ENCODE results near the gene CLCF1.

Gene CLCF1

GRCh38 chr11:67395555-67396258 lies 22.3 kb upstream of the CLCF1 start:
- DNase-seq (ENCODE audit: low read depth), result no peak

- DNase-seq (ENCODE audit: low read depth), result no peak
Observed at GRCh38 chr11:67393990-67394389, 20.6 kb upstream of the CLCF1 start.

DNA sequence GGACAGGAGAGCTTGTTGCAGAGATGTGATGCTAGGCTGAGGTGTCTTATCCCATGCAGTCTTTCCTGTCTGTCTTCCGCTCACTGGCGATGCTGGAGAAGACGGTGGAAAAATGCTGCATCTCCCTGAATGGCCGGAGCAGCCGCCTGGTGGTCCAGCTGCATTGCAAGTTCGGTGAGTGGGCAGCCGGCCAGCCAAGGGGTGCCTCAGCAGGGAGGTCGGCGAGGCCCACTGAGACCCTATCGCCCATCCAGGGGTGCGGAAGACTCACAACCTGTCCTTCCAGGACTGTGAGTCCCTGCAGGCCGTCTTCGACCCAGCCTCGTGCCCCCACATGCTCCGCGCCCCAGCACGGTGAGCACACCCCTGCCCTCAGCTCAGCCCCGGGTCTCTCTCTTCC lies 20.0 kb upstream of the CLCF1 start:
- no peak for DNase-seq (ENCODE audit: low read depth)

- no peak for DNase-seq (ENCODE audit: low read depth)
Observed at GRCh38 chr11:67392183-67392715, 18.9 kb upstream of the CLCF1 start.

DNA sequence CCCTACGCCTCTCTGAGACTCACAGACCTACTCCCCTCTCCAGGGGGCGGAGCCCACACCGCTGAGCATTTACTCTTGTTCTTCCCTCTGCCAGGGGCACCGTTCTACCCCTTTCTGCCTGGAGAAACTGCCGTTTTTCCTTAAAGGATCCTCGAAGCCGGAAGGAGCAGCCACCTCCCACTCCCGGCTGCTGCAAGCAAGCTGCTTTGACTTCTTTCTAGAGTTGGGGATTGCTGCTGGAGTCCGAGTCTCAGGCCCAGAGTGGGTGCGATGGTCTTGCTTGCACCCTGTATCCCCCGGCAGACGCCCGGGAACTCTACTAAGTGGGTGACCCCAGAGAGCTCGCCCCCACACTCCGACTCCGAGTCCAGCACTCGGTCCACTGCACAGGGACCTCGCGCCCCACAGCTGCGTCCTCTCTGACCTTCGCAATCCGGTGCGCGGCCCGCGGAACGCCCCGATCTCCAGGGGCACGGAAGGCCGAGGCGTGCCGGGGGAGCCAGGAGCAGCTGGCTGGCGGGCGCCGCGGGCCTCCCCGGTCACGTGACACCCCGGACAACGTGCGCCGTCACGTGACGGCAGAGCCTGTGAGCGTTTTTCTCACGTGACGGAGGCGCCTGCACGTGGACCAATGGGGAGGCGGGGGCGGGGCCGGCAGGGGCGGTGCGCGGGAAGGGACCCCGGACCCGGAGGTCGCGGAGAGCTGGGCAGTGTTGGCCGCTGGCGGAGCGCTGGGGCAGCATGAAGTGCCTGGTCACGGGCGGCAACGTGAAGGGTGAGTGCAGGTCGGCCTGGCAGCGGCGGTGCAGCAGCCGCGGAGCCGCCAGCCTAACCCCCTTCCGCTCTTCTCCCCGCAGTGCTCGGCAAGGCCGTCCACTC lies 18.1 kb upstream of the CLCF1 start, which contains the start of gene RAD9A:
TSS of gene RAD9A (plus strand) at position 683 of the 879 bp plus-strand sequence. CDS start at position 742, 59 bp downstream.
- peak; percentile 92 for DNase-seq (ENCODE audit: low read depth)

DNA sequence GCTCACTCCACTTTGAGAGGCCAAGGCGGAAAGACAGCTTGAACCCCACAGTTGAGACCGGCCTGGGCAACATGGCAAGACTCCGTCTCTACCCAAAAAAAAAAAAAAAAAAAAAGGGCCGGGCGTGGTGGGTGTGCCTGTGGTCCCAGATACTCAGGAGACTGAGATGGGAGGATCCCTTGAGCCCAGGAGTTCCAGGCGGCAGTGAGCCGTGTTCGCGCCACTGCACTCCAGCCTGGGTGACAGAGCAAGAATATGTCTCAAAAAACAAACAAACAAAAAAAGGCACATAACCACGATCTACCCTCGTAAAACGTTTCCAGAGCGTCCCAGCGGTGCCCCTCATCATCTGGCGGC lies 17.5 kb upstream of the CLCF1 start:
- no peak for DNase-seq (ENCODE audit: low read depth)

DNA sequence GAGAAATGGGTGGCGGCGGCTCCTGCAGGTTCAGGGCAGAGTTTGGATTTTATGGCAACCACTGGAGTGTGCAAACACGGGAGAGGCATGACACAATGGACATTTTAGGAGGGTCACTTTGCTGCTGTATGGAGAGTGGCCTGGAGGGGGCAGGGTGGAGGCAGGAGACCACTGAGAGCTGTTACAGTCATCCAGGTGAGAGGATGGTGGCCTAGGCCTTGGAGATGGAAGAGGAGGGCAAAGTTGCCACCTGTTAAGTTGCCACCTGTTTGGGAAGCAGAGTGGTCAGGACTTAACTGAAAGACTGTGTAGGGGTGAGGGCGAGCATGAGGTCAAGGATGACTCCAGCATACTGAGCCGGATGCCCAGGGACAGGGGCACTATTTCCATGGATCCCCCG lies 16.1 kb upstream of the CLCF1 start:
- DNase-seq (ENCODE audit: low read depth), result no peak

DNA sequence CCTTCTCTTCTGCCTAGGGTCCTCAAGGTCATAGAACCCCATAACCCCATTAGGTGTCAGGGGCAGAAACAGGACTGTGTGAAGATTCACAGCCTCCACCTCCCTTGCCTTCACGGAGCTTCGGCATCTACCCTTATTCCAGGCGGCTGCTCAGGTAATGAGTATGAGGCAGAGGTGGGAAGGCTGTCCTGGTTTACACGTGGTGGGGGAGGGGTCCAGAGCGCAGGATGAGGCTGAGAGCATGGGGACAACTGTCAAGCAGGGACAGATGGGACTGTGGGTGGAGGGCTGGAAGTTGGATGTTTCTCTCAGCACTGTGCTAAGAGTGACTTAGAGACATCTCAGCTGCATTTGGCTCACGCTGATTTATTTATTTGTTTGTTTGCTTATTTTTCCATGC lies 14.1 kb upstream of the CLCF1 start:
- DNase-seq (ENCODE audit: low read depth), result no peak

- no peak for DNase-seq (ENCODE audit: low read depth)
Observed at GRCh38 chr11:67387069-67387468, 13.7 kb upstream of the CLCF1 start.

- no peak for DNase-seq (ENCODE audit: low read depth)
Observed at GRCh38 chr11:67384851-67385366, 11.5 kb upstream of the CLCF1 start.

DNA sequence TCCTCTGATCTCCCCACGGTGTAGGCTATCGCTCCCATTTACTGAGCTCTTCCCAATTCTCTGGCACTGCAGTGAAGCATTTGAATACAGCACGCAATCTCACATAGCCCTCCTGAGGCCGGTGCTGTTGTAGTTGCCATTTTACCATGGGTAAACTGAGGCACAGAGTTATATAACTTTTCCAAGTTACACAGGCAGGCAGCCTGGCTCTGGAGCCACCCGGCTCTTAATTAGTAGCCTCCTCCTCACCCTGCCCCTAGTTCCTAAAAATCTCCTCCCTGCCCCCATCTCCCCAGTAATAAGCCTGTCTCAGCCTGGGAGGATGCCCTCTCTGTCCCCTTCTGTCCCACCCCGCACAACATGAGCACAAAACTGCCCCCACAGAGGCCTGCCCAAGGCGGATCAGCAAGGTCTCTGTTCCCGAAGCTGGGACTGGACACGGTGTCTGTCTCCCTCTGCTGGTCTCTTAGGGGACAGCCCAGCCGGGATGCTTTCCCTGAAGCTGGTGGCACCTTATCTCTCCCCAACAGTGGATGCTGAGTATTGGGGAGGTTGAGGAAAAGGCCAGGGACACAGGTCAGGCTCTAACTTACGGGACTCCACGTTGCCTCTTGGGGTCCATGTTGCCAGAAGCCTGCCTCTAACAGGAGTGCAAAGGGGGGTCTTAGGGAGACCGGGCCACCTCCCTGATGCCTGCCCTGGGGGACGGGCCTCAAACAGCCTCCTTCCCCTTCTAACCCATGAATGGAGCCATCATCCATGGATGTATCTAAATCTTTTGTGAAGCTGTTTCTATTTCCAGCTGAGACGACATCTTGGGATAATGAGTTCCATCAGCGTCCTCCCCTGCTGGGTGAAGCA lies 9.1 kb upstream of the CLCF1 start:
- peak; percentile 78 for DNase-seq (ENCODE audit: low read depth)

GRCh38 chr11:67381244-67381972 lies 8.0 kb upstream of the CLCF1 start:
- DNase-seq (ENCODE audit: low read depth), result no peak

DNA sequence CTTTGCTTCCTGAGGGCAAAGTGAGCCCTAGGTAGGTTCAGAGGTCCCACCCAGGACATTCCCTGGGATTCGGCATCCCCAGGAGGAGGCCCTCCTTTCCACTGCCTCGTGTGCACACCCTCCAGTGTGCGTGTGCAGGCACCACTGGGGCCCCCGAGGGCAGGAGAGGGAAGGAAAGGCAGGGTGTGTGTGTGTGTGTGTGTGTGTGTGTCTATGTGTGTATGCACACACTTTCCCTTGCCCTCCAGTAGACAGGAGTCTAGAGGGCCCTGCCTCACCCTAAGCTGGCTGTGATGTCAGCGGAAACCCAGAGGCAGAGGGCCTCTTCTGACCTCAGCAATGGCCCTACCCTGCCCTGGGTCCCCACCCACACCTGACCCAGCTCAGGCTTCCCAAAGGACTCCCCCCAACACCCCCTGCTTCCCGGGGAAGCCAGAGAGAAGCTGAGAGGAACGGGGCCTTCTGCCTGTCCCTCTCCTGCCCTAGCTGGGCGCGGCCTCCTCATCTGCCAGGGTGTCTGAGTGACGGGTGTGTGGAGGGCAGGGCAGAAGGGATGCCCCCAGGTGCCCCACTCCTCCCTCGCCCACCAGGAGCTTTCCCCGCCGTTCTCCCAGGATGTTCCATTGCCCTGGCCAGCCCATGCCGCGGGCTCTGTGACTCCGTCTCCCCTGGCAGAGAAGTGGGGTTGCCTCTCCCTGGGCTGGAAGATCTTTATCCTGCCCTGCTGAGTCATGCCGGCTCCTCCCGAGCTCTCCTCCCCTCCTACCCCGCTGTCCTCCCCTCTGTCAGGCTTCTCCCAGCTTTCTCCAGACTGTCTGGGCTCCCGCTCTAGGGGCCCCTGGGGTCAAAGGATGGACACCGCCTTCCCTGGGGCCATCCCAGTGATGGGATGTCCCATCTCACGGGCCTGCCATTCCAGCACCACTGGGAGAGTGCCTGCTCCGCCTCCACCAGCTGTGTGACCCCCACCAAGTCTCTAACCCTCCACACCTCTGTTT lies 6.0 kb upstream of the CLCF1 start:
- no peak for DNase-seq (ENCODE audit: low read depth)

- DNase-seq (ENCODE audit: low read depth), result no peak
Observed at GRCh38 chr11:67378544-67378943, 5.1 kb upstream of the CLCF1 start.

GRCh38 chr11:67376873-67377808 lies 3.7 kb upstream of the CLCF1 start:
- DNase-seq (ENCODE audit: low read depth), result no peak

- no peak for DNase-seq (ENCODE audit: low read depth)
Observed at GRCh38 chr11:67376063-67376820, 2.8 kb upstream of the CLCF1 start.

- DNase-seq (ENCODE audit: low read depth), result no peak
Observed at GRCh38 chr11:67375320-67376055, 2.1 kb upstream of the CLCF1 start.

Data from activated T-cell treated with anti-CD3 and anti-CD28 coated beads for 48 hours (primary cell).